Transverse colon (tissue), 4 donors: ENCODE data around the gene SNN. TPM values are rescaled to one million over a fixed set of nuclear protein-coding genes. Genes with fewer than 3 reads are reported as not detected.

Experiments
- DNase-seq: peaks from one replicate; pipeline ENCODE4 v3.0.0-alpha.2; 2019
- H3K27ac ChIP-seq, 4 donors: fragments of 200-600 bp; sonication (generic); 2 replicates each; pipeline ENCODE4 v1.5.1; 2016 to 2018; ENCODE audit warnings: inconsistent platforms in 4 of 4
- H3K27me3 ChIP-seq: fragments of 200-600 bp; sonication (generic); 2 replicates; pipeline ENCODE4 v1.5.1; 2017; ENCODE audit warnings: inconsistent platforms
- H3K36me3 ChIP-seq, 4 donors: fragments of 200-600 bp; sonication (generic); 2 replicates each; pipeline ENCODE4 v1.5.1; 2017 to 2019; ENCODE audit warnings: inconsistent platforms in 4 of 4
- H3K4me1 ChIP-seq, 4 donors: fragments of 200-600 bp; sonication (generic); 2 replicates each; pipeline ENCODE4 v1.5.1; 2017 to 2020; ENCODE audit warnings: inconsistent platforms in 4 of 4
- H3K4me3 ChIP-seq, 4 donors: fragments of 200-600 bp; sonication (generic); 1 replicate in 1 of 4; 2 replicates in 3 of 4; pipeline versions ENCODE4 v1.5.1 to v1.6.1; 2017 to 2019; ENCODE audit warnings: inconsistent platforms in 4 of 4
- H3K9me3 ChIP-seq, 2 donors: fragments of 200-600 bp; sonication (generic); 2 replicates each; pipeline ENCODE4 v1.5.1; 2017 to 2019; ENCODE audit warnings: inconsistent platforms in 2 of 2
- CTCF ChIP-seq, 5 experiments: fragments of 200-600 bp in 3 of 5; fragments of 450-650 bp in 2 of 5; sonication (generic) in 3 of 5; IDR thresholded peaks; 1 replicate in 2 of 5; 2 replicates in 3 of 5; pipeline ENCODE4 v1.5.1; 2016 to 2017; ENCODE audit warnings: antibody characterized with exemption in 5 of 5, inconsistent platforms in 3 of 5, mild to moderate bottlenecking in 2 of 5, moderate library complexity in 1 of 5
- EP300 ChIP-seq: sonication (generic); formaldehyde crosslinking; IDR thresholded peaks from one replicate; pipeline ENCODE4 v1.6.1; 2017; ENCODE audit warnings: antibody characterized with exemption, low read depth
- POLR2A ChIP-seq: fragments of 450-650 bp; IDR thresholded peaks from one replicate; pipeline ENCODE4 v1.6.1; 2016; ENCODE audit warnings: antibody characterized with exemption, mild to moderate bottlenecking, moderate library complexity
- POLR2AphosphoS5 ChIP-seq, 3 donors: sonication (generic); formaldehyde crosslinking; IDR thresholded peaks; one replicate each; pipeline ENCODE4 v1.6.1; 2016; ENCODE audit warnings: antibody characterized with exemption in 3 of 3
- WGBS, 2 donors: methylation state at CpG; one replicate each; pipeline ENCODE4 v1.1.5; 2018; ENCODE audit warnings: low coverage in 1 of 2; 5-methylcytosine and 5-hydroxymethylcytosine counted together
- in situ Hi-C, 4 donors: fragments of 200-750 bp; cut with MboI; loops; one replicate each; pipeline versions ENCODE4 v1.15.0 to v1.15.1; 2017; ENCODE audit warnings: low sequenced_read_pairs in 3 of 4, low pct_ligation_motif_present in 1 of 4, low pct_unique_long_range_greater_than_20kb in 1 of 4
- intact Hi-C: fragments of 100-400 bp; cut with DNase I; formaldehyde crosslinking; loops from one replicate; pipeline ENCODE4 v1.15.1; 2023; ENCODE audit warnings: low total_unique reads
- total RNA-seq, 4 donors: library from RNA; depleted of rRNA; stranded (reverse); fragments of >200 nt; gene quantifications; one replicate each; pipeline ENCODE4 v1.1.0, GENCODE V29; 2016

SNN gene
- total RNA-seq, 4 donors from 2014 or later: 4.9 to 12.3 (median 8.6) TPM

- Histone ChIP-seq H3K4me1 (peaks cover 10 to 15% (median 14%) of the 10 kb centered on the region in 4 donors), H3K27ac (peak overlapping the region in 2 of 4 donors; percentile 42), H3K9me3 (no peaks in the 10 kb centered on the region), H3K27me3 (no peaks in the 10 kb centered on the region), H3K4me3 (no peak overlapping the region), H3K36me3 (peaks cover 0 to 58% (median 25%) of the 10 kb centered on the region in 4 donors)
- TF ChIP-seq POLR2A (no peak), EP300 (no peak), POLR2AphosphoS5 (IDR thresholded peaks at IDR 0.05) (no peak), CTCF (IDR thresholded peaks at IDR 0.05) (no peak)
- intact Hi-C loops: no loop called here
- DNase-seq: no peak
- in situ Hi-C loops: no loop called here
- 87 to 91% methylated on average over 11 to 13 of the region's 13 CpGs for WGBS, 2 donors
Observed at GRCh38 chr16:11687601-11688519, 19.6 kb downstream of the SNN start.

GRCh38 chr16:11688520-11688886 is 20.2 kb downstream of the SNN start:
- DNase-seq: no peak
- WGBS, 2 donors: 81 to 90% methylated on average over 1 of the region's 1 CpG
- in situ Hi-C loops: no loop called here
- H3K4me1 ChIP-seq: peaks cover 5 to 11% (median 10%) of the 10 kb centered on the region in 4 donors
- H3K4me3 ChIP-seq: no peak overlapping the region
- H3K9me3 ChIP-seq: no peaks in the 10 kb centered on the region
- peak overlapping the region; percentile 20 to 50 (median 42) for H3K27ac ChIP-seq
- intact Hi-C loops: no loop called here
- H3K27me3 ChIP-seq: no peaks in the 10 kb centered on the region
- TF ChIP-seq POLR2A (no peak), CTCF (IDR thresholded peaks at IDR 0.05) (no peak), POLR2AphosphoS5 (IDR thresholded peaks at IDR 0.05) (no peak), EP300 (no peak)
- H3K36me3 ChIP-seq: peaks cover 0 to 54% (median 25%) of the 10 kb centered on the region in 4 donors

GRCh38 chr16:11689031-11689840 is 21.0 kb downstream of the SNN start:
- WGBS, 2 donors: 80 to 93% methylated on average over 3 of the region's 3 CpGs
- Histone ChIP-seq H3K27ac (peak overlapping the region; percentile 20 to 50 (median 42)), H3K9me3 (no peaks in the 10 kb centered on the region), H3K4me1 (peaks cover 5 to 11% (median 10%) of the 10 kb centered on the region in 4 donors), H3K27me3 (no peaks in the 10 kb centered on the region), H3K4me3 (no peak overlapping the region), H3K36me3 (peaks cover 0 to 47% (median 22%) of the 10 kb centered on the region in 4 donors)
- in situ Hi-C loops (no loop called here), intact Hi-C loops (no loop called here)
- no peak for TF ChIP-seq POLR2AphosphoS5 (IDR thresholded peaks at IDR 0.05)
- no peak for TF ChIP-seq EP300
- TF ChIP-seq POLR2A: no peak
- TF ChIP-seq CTCF (IDR thresholded peaks at IDR 0.05): no peak
- no peak for DNase-seq

GRCh38 chr16:11691235-11691634 is 23.0 kb downstream of the SNN start:
- H3K4me1 ChIP-seq: peaks cover 5 to 11% (median 10%) of the 10 kb centered on the region in 4 donors
- WGBS, 2 donors: 92 to 97% methylated on average over 5 of the region's 5 CpGs
- no peaks in the 10 kb centered on the region for H3K9me3 ChIP-seq
- no peak overlapping the region for H3K27ac ChIP-seq
- in situ Hi-C loops: no loop called here
- H3K27me3 ChIP-seq: no peaks in the 10 kb centered on the region
- no peak overlapping the region for H3K4me3 ChIP-seq
- peaks cover 0 to 41% (median 20%) of the 10 kb centered on the region in 4 donors for H3K36me3 ChIP-seq
- intact Hi-C loops: no loop called here
- TF ChIP-seq POLR2AphosphoS5 (IDR thresholded peaks at IDR 0.05): no peak
- TF ChIP-seq POLR2A: no peak
- no peak for TF ChIP-seq EP300
- TF ChIP-seq CTCF (IDR thresholded peaks at IDR 0.05): no peak
- no peak for DNase-seq
